Measurements from ENCODE around the gene GMEB2. TPM values are rescaled to one million over a fixed set of nuclear protein-coding genes. Genes with fewer than 3 reads are reported as not detected.

Gene GMEB2
- total RNA-seq, 1 donor = 9.4 TPM

DNA sequence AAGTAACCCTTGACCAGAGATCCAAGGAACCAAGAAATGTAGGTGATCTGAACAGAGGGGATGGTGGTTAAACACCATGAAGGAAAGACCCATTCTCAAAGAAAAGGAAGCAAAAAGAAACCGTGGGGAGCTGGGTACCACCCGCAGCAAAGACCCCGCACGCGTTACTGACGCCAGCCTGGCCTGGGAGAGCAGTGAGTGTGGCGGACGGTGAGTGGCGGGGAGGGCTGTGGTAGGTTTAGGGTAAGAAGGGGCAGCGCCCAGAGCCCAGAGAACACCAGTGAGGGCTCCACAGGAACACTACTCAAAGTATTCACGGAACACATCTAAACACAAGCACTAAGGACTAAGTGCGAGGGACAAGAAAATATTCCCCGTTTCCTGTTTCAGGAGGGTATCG, 4.2 kb downstream of the GMEB2 start:
- no peaks in the 10 kb centered on the region for H3K9me3 ChIP-seq (ENCODE audit: low read depth, low read length)
- no peak overlapping the region for H3K4me3 ChIP-seq (ENCODE audit: insufficient read depth, low read length)
- peaks cover 14% of the 10 kb centered on the region for H4K20me1 ChIP-seq (ENCODE audit: insufficient read depth, low read length)
- H3K27ac ChIP-seq (ENCODE audit: low read depth, low read length) = no peak overlapping the region
- no peaks in the 10 kb centered on the region for H3K27me3 ChIP-seq (ENCODE audit: insufficient read depth, low read length)
- no peak for TF ChIP-seq CTCF (IDR thresholded peaks at IDR 0.05; ENCODE audit: extremely low read depth, low read depth, low read length)
- peaks cover 4% of the 10 kb centered on the region for H3K4me1 ChIP-seq (ENCODE audit: insufficient read depth, low read length)
- no peaks in the 10 kb centered on the region for H3K36me3 ChIP-seq (ENCODE audit: insufficient read depth, low read length)
- H2AFZ ChIP-seq (ENCODE audit: low read length) = no peak overlapping the region
- peaks cover 80% of the 10 kb centered on the region for H3K79me2 ChIP-seq (ENCODE audit: insufficient read depth, low read length)
- H3K4me2 ChIP-seq (ENCODE audit: insufficient read depth, low read length) = no peak overlapping the region
- DNase-seq (ENCODE audit: insufficient read length, low spot score, missing footprints) = peak; percentile 34

GRCh38 chr20:63622096-63622495, 4.8 kb downstream of the GMEB2 start:
- Histone ChIP-seq H3K4me1 (ENCODE audit: insufficient read depth, low read length) (peaks cover 4% of the 10 kb centered on the region), H3K27me3 (ENCODE audit: insufficient read depth, low read length) (no peaks in the 10 kb centered on the region), H3K27ac (ENCODE audit: low read depth, low read length) (no peak overlapping the region), H3K4me2 (ENCODE audit: insufficient read depth, low read length) (no peak overlapping the region), H3K4me3 (ENCODE audit: insufficient read depth, low read length) (no peak overlapping the region), H3K79me2 (ENCODE audit: insufficient read depth, low read length) (peaks cover 77% of the 10 kb centered on the region), H3K9me3 (ENCODE audit: low read depth, low read length) (no peaks in the 10 kb centered on the region), H3K36me3 (ENCODE audit: insufficient read depth, low read length) (peaks cover 2% of the 10 kb centered on the region), H4K20me1 (ENCODE audit: insufficient read depth, low read length) (peaks cover 14% of the 10 kb centered on the region), H2AFZ (ENCODE audit: low read length) (no peak overlapping the region)
- DNase-seq (ENCODE audit: insufficient read length, low spot score, missing footprints) = no peak
- TF ChIP-seq CTCF (IDR thresholded peaks at IDR 0.05; ENCODE audit: extremely low read depth, low read depth, low read length) = no peak

GRCh38 chr20:63620991-63621390, 5.9 kb downstream of the GMEB2 start:
- peaks cover 4% of the 10 kb centered on the region for H3K4me1 ChIP-seq (ENCODE audit: insufficient read depth, low read length)
- no peak overlapping the region for H3K4me3 ChIP-seq (ENCODE audit: insufficient read depth, low read length)
- no peaks in the 10 kb centered on the region for H3K9me3 ChIP-seq (ENCODE audit: low read depth, low read length)
- peaks cover 14% of the 10 kb centered on the region for H4K20me1 ChIP-seq (ENCODE audit: insufficient read depth, low read length)
- no peak for DNase-seq (ENCODE audit: insufficient read length, low spot score, missing footprints)
- H3K36me3 ChIP-seq (ENCODE audit: insufficient read depth, low read length) = peaks cover 11% of the 10 kb centered on the region
- no peaks in the 10 kb centered on the region for H3K27me3 ChIP-seq (ENCODE audit: insufficient read depth, low read length)
- H2AFZ ChIP-seq (ENCODE audit: low read length) = no peak overlapping the region
- H3K27ac ChIP-seq (ENCODE audit: low read depth, low read length) = no peak overlapping the region
- peaks cover 78% of the 10 kb centered on the region for H3K79me2 ChIP-seq (ENCODE audit: insufficient read depth, low read length)
- no peak for TF ChIP-seq CTCF (IDR thresholded peaks at IDR 0.05; ENCODE audit: extremely low read depth, low read depth, low read length)
- no peak overlapping the region for H3K4me2 ChIP-seq (ENCODE audit: insufficient read depth, low read length)

GRCh38 chr20:63619505-63619904, 7.4 kb downstream of the GMEB2 start:
- peaks cover 24% of the 10 kb centered on the region for H4K20me1 ChIP-seq (ENCODE audit: insufficient read depth, low read length)
- no peak overlapping the region for H3K4me3 ChIP-seq (ENCODE audit: insufficient read depth, low read length)
- TF ChIP-seq CTCF (IDR thresholded peaks at IDR 0.05; ENCODE audit: extremely low read depth, low read depth, low read length) = no peak
- H3K4me1 ChIP-seq (ENCODE audit: insufficient read depth, low read length) = no peaks in the 10 kb centered on the region
- no peak overlapping the region for H2AFZ ChIP-seq (ENCODE audit: low read length)
- H3K4me2 ChIP-seq (ENCODE audit: insufficient read depth, low read length) = no peak overlapping the region
- H3K27me3 ChIP-seq (ENCODE audit: insufficient read depth, low read length) = no peaks in the 10 kb centered on the region
- H3K9me3 ChIP-seq (ENCODE audit: low read depth, low read length) = no peaks in the 10 kb centered on the region
- DNase-seq (ENCODE audit: insufficient read length, low spot score, missing footprints) = no peak
- peaks cover 21% of the 10 kb centered on the region for H3K36me3 ChIP-seq (ENCODE audit: insufficient read depth, low read length)
- H3K27ac ChIP-seq (ENCODE audit: low read depth, low read length) = no peak overlapping the region
- H3K79me2 ChIP-seq (ENCODE audit: insufficient read depth, low read length) = peaks cover 67% of the 10 kb centered on the region
